ENCODE measurements around the gene DPAGT1. TPM values are rescaled to one million over a fixed set of nuclear protein-coding genes. Genes with fewer than 3 reads are reported as not detected.

DPAGT1 gene
- total RNA-seq, 2 donors from 2014 or later: 25.9 to 27.7 TPM

Other genes with a start within 250 kb of the DPAGT1 start
- gene CXCR5, start 218.0 kb downstream of the DPAGT1 start, total RNA-seq: not detected
- 10 to 100 TPM; 39.8 to 41.3 TPM for gene BCL9L, start 175.9 kb downstream of the DPAGT1 start, total RNA-seq
- not detected for gene UPK2, start 145.6 kb downstream of the DPAGT1 start, total RNA-seq
- gene FOXR1, start 130.1 kb downstream of the DPAGT1 start, total RNA-seq: not detected
- 10 to 100 TPM; 10.2 to 16.6 TPM for gene CENATAC, start 103.7 kb downstream of the DPAGT1 start, total RNA-seq
- 100 to 1,000 TPM; 816 to 856 TPM for gene RPS25, start 83.5 kb downstream of the DPAGT1 start, total RNA-seq
- gene TRAPPC4, start 83.1 kb downstream of the DPAGT1 start, total RNA-seq: 10 to 100 TPM; 29.4 to 47.1 TPM
- 1 to 10 TPM; 7.2 to 8.4 TPM for gene SLC37A4, start 71.0 kb downstream of the DPAGT1 start, total RNA-seq
- 100 to 1,000 TPM; 114 to 122 TPM for gene HYOU1, start 44.6 kb downstream of the DPAGT1 start, total RNA-seq
- gene VPS11, start 34.0 kb downstream of the DPAGT1 start, total RNA-seq: 10 to 100 TPM; 20.1 to 23.2 TPM
- 10 to 100 TPM; 19.8 to 23.2 TPM for gene HMBS, start 17.0 kb downstream of the DPAGT1 start, total RNA-seq
- gene C2CD2L, start 5.5 kb upstream of the DPAGT1 start, total RNA-seq: 1 to 10 TPM; 8.7 to 9.3 TPM
- 10 to 100 TPM; 12.9 to 17.5 TPM for gene HINFP, start 19.7 kb upstream of the DPAGT1 start, total RNA-seq
- gene ABCG4, start 47.2 kb upstream of the DPAGT1 start, total RNA-seq: 1 to 10 TPM in 1 of 2 donors, under 1 TPM in 1; 0.68 to 1.8 TPM
- gene NLRX1, start 66.9 kb upstream of the DPAGT1 start, total RNA-seq: 10 to 100 TPM; 14.8 to 18.3 TPM
- gene NHERF4, start 83.6 kb upstream of the DPAGT1 start, total RNA-seq: 1 to 10 TPM in 1 of 2 donors, under 1 TPM in 1; 0.84 to 3.2 TPM
- gene CBL, start 104.5 kb upstream of the DPAGT1 start, total RNA-seq: 10 to 100 TPM; 11.1 to 13.8 TPM
- 100 to 1,000 TPM; 144 to 230 TPM for gene MCAM, start 215.3 kb upstream of the DPAGT1 start, total RNA-seq
- 10 to 100 TPM; 13.2 to 14.1 TPM for gene RNF26, start 232.7 kb upstream of the DPAGT1 start, total RNA-seq
- gene C1QTNF5, start 239.0 kb upstream of the DPAGT1 start, total RNA-seq: 10 to 100 TPM; 25.1 to 39.9 TPM
- gene MFRP, start 244.9 kb upstream of the DPAGT1 start, total RNA-seq: not detected